Measurements from ENCODE around the gene GRIN3A. TPM values are rescaled to one million over a fixed set of nuclear protein-coding genes. Genes with fewer than 3 reads are reported as not detected.

The GRIN3A gene
- total RNA-seq, 6 donors from 2014 or later = 0.06 to 0.10 (median 0.07) TPM; not detected in 3

GRCh38 chr9:101586651-101587050, 151.8 kb downstream of the GRIN3A start:
- ATAC-seq (ENCODE audit: low FRiP score in 2 of 2) (peak in 1 of 2 donors; percentile 53), DNase-seq (no peak)

GRCh38 chr9:101585740-101586139, 152.7 kb downstream of the GRIN3A start:
- peak in 1 of 2 donors; percentile 75 for ATAC-seq (ENCODE audit: low FRiP score in 2 of 2)
- Histone ChIP-seq H3K4me3 (no peak overlapping the region), H3K27me3 (no peaks in the 10 kb centered on the region), H3K36me3 (no peaks in the 10 kb centered on the region), H3K9me3 (no peaks in the 10 kb centered on the region), H3K27ac (peak overlapping the region in 2 of 4 donors; percentile 8 to 52), H3K4me1 (no peaks in the 10 kb centered on the region)
- peak in 1 of 2 donors; percentile 23 for DNase-seq
- no peak for TF ChIP-seq CTCF (IDR thresholded peaks at IDR 0.05)
- TF ChIP-seq EP300 (IDR thresholded peaks at IDR 0.05) = no peak
- WGBS, 2 donors = 49 to 73% methylated on average over 3 of the region's 3 CpGs

More at GRCh38 chr9:101586651-101587050, 151.8 kb downstream of the GRIN3A start:
- H3K27me3 ChIP-seq = no peaks in the 10 kb centered on the region
- TF ChIP-seq EP300 (IDR thresholded peaks at IDR 0.05) (no peak), POLR2AphosphoS5 (IDR thresholded peaks at IDR 0.05) (no peak), POLR2A (IDR thresholded peaks at IDR 0.05) (no peak), CTCF (IDR thresholded peaks at IDR 0.05) (no peak)
- WGBS, 2 donors = 81 to 89% methylated on average over 5 of the region's 5 CpGs
- no peaks in the 10 kb centered on the region for H3K4me1 ChIP-seq
- no peaks in the 10 kb centered on the region for H3K9me3 ChIP-seq
- no peaks in the 10 kb centered on the region for H3K36me3 ChIP-seq
- no peak overlapping the region for H3K4me3 ChIP-seq
- no peak overlapping the region for H3K27ac ChIP-seq

- TF ChIP-seq CTCF (IDR thresholded peaks at IDR 0.05) (no peak), EP300 (IDR thresholded peaks at IDR 0.05) (no peak), POLR2AphosphoS5 (IDR thresholded peaks at IDR 0.05) (no peak), POLR2A (IDR thresholded peaks at IDR 0.05) (no peak)
- DNase-seq (no peak), ATAC-seq (ENCODE audit: low FRiP score in 2 of 2) (no peak)
- Histone ChIP-seq H3K4me1 (no peaks in the 10 kb centered on the region), H3K9me3 (no peaks in the 10 kb centered on the region), H3K4me3 (no peak overlapping the region), H3K27me3 (no peaks in the 10 kb centered on the region), H3K36me3 (no peaks in the 10 kb centered on the region), H3K27ac (no peak overlapping the region)
- WGBS, 2 donors = 70 to 81% methylated on average over 1 of the region's 1 CpG
Measured at GRCh38 chr9:101582553-101582952, 155.9 kb downstream of the GRIN3A start.

- Histone ChIP-seq H3K9me3 (no peaks in the 10 kb centered on the region), H3K36me3 (no peaks in the 10 kb centered on the region), H3K4me3 (no peak overlapping the region), H3K4me1 (no peaks in the 10 kb centered on the region), H3K27ac (no peak overlapping the region), H3K27me3 (no peaks in the 10 kb centered on the region)
- TF ChIP-seq POLR2A (IDR thresholded peaks at IDR 0.05) (no peak), CTCF (IDR thresholded peaks at IDR 0.05) (no peak), EP300 (IDR thresholded peaks at IDR 0.05) (no peak)
- 77 to 81% methylated on average over 6 of the region's 6 CpGs for WGBS, 2 donors
- no peak for DNase-seq
- ATAC-seq (ENCODE audit: low FRiP score in 2 of 2) = peak in 1 of 2 donors; percentile 80
Measured at GRCh38 chr9:101579711-101580545, 158.5 kb downstream of the GRIN3A start.

- DNase-seq (no peak), ATAC-seq (ENCODE audit: low FRiP score in 2 of 2) (no peak)
- H3K4me3 ChIP-seq = no peak overlapping the region
- H3K27me3 ChIP-seq = no peaks in the 10 kb centered on the region
- H3K36me3 ChIP-seq = no peaks in the 10 kb centered on the region
- no peak overlapping the region for H3K27ac ChIP-seq
- no peaks in the 10 kb centered on the region for H3K4me1 ChIP-seq
- 72 to 85% methylated on average over 3 of the region's 3 CpGs for WGBS, 2 donors
- H3K9me3 ChIP-seq = no peaks in the 10 kb centered on the region
- TF ChIP-seq CTCF (IDR thresholded peaks at IDR 0.05) = no peak
- TF ChIP-seq POLR2A (IDR thresholded peaks at IDR 0.05) = no peak
- TF ChIP-seq EP300 (IDR thresholded peaks at IDR 0.05) = no peak
- TF ChIP-seq POLR2AphosphoS5 (IDR thresholded peaks at IDR 0.05) = no peak
Measured at GRCh38 chr9:101578378-101578777, 160.1 kb downstream of the GRIN3A start.
